CD4-positive, alpha-beta T cell treated with Interleukin-15 for 4 hours (primary cell): ENCODE data around the gene RBBP4.
"Not testable (repeated sequence)": the region's sequence is repeated elsewhere in the genome, so short reads cannot be mapped to it uniquely, and the experiment has no call there.

Source experiments
- DNase-seq: peaks from one replicate; pipeline ENCODE4 v3.0.0-alpha.2; 2020; ENCODE audit warnings: low spot score

RBBP4 gene

DNA sequence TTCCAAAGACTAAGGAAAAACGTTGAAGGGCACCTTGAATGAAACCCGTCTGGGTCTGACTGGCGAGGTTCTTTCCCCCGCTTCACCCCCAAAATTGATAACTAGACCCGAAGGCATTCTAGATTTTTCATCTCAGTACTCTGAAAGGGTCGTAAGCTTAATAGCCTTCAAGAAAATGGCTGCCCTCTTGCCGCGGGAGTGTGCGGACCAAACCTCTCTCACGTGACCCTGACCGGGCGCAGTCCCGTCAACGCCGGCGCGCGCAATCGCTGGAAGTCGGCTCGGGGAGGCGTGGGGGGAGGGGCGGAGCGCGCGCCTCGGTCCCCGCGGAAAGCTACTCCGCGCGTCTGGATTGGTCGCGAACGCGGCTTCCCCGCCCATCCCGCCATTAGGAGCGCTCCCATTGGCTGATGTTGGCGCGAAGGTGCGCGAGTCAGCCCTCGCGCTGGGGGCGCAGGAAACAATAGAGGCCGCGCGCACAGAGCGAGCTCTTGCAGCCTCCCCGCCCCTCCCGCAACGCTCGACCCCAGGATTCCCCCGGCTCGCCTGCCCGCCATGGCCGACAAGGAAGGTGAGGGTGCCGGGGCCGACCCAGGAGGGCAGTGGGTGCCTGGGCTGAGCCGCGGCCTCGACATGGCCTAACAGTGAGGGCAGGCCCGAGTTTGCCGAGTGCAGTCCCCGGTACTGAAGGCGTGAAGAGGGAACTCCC lies at the start of gene RBBP4:
Gene RBBP4 (plus strand): TSS at position 457 of the 709 bp plus-strand sequence. CDS start 99 bp downstream, at position 556.
- DNase-seq, result peak; percentile 99

DNA sequence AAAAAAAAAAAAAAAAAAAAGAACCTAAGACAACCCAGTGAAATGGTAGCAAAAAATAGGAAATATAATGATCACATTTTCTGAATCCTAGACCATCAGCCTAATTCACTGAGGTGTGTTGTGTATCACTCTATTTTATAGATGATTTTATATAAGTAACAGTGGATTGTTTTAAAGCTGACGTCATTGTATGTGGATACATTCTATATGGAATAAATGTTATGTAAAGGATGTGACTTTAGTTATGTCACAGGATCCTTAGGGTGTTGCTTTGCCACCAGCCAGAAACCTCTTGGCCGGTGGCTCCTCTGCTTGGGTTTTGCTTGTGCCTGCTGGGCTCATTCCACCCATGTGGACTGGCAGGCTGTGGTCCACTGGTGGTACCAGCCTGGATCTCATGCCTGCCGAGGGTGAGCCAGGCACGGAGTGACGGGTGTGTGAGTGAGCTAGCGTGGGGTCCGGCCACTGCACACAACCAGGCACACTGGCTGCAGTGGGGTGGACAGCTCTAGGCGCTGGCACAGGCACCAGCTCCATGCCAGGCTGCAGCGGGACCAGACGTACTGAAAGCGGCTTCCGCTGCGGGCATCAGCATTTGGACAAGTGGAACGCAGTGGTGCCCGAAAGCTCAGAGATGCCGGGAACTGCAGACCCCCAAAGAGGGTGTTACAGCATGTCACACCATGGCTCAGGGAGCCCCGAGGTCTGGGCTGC lies 45.1 kb upstream of the RBBP4 start:
- DNase-seq, result no peak

DNA sequence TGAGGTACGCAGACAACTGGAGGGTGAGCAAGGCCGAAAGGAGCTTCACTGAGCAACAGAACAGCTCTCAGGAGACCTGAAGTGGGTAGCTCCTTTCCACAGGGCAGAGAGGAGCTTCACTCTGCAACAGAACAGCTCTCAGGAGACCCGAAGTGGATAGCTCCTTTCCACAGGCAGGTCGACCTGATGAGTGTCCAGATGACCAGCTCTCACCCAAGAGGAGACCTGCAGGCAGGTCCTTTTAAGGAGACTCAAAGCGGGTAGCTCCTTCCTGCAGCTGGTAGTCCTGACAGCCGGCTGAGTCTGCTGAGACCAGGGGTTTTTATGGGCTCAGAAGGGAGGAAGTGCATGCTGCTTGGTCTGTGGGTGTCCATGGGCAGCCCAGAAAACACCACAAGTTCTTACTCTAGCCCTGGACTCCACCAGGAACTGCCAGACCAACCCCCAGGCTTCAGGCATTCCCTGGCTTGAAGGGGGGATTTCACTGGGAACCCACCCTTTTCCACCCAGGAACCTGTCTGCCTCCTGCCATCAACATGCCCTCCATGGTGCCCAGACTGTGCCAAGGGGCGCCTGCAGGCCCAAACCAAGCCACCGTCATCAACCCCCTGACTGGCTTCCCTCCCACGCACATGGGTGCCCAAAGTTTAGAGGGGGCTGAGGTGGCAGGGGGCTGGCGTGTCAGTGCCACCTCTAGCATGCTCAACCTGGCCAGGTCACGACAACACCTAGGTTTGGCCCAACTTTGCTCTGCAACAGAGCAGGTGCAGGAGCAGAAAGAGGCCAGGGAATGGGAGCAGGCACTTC lies 44.2 kb upstream of the RBBP4 start:
- DNase-seq, result no peak

DNA sequence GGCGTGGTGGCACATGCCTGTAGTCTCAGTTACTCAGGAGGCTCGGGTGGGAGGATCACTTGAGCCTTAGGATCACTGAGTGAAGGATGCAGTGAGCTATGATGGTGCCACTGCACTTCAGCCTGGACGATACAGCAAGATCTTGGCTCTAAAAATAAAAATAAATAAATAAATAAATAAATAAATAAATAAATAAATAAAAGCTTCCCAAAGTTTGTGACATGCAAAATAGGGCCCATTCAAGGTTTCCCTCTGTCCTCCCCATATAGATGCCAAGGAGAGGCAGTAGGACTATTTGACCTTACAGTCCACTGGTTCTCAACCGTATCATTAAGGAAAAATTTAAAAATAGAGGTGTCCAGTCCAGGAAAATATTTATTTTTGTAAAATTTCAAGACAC lies 41.8 kb upstream of the RBBP4 start:
- no peak for DNase-seq

DNA sequence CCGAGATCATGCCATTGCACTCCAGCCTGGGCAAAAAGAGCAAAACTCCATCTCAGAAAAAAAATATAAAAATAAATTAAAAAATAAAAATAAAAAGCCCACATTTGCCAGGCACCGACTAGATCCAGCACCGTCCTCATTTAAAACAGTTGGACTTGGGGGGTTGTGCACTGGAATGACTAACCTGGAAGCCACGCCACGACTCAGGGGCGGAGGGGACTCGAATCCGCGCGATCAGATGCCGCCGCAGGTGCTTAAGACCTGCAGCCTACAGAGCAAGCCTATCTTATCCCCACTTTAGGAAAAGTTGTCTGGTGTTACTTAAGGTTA lies 39.2 kb upstream of the RBBP4 start:
- no peak for DNase-seq

DNA sequence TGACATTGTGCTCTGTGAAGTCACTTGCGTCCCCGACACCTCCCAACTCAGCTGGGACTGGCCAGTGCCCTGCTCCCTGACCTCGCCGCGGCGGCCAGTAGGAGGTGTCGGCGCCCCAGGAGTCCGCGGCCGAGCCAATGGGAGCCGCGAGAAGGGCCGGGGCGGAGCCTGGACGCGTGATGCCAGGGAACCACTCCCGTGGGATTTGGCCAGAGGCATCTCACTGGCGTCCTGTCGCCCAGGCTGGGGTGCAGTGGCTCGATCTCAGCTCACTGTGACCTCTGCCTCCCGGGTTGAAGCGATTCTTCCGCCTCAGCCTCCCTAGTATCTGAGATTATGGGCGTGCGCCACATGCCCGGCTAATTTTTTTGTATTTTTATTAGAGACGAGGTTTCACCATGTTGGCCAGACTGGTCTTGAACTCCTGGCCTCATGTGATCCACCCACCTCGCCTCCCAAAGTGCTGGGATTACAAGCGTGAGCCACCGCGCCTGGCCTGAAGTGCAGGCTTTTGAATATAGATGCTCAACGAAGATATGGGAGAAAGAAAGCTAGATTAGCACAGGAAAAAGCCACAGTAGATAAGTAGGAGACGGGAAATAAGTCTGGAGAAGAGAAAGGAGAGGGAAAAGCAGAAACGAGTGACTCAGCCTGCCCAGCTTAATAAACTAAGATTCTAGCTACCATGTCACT lies 38.7 kb upstream of the RBBP4 start:
- peak; percentile 30 for DNase-seq

DNA sequence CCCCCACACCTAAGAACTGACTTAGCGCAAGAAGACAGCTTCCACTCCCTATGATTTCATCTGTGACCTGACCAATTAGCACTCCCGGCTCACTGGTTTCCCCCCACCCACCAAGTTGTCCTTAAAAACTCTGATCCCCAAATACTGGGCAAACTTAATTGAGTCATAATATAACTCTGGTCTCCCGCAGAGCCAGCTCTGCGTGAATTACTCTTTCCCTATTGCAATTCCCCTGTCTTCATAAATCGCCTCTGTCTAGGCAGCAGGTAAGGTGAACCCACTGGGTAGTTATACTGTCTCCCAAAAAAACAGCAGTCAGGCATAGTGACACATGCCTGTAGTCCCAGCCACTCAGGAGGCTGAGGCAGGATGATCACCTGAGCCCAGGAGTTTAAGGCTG lies 37.5 kb upstream of the RBBP4 start:
- DNase-seq, result no peak

DNA sequence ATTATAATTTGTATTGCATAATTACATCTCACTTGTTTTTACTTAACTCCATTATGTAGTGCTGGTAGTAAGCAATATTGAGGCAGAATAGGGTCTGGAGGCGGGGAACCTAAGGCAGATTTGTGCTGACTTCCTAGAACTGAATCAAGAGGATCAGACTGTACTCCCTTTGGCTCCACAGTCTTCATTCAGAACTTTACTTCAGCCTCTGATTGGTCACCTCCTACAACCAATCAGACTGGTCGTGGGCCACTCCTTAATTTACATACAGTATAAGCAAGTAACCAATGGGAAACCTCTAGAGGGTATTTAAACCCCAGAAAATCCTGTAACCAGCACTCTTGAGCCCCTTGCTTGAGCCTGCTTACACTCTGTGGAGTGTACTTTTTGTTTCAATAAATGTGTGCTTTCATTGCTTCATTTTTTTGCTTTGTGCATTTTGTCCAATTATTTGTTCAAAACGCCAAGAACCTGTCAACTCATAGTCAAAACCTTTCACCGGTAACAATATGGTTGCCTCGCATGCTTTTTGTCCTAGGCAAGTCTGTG lies 32.3 kb upstream of the RBBP4 start:
- DNase-seq, result no peak

DNA sequence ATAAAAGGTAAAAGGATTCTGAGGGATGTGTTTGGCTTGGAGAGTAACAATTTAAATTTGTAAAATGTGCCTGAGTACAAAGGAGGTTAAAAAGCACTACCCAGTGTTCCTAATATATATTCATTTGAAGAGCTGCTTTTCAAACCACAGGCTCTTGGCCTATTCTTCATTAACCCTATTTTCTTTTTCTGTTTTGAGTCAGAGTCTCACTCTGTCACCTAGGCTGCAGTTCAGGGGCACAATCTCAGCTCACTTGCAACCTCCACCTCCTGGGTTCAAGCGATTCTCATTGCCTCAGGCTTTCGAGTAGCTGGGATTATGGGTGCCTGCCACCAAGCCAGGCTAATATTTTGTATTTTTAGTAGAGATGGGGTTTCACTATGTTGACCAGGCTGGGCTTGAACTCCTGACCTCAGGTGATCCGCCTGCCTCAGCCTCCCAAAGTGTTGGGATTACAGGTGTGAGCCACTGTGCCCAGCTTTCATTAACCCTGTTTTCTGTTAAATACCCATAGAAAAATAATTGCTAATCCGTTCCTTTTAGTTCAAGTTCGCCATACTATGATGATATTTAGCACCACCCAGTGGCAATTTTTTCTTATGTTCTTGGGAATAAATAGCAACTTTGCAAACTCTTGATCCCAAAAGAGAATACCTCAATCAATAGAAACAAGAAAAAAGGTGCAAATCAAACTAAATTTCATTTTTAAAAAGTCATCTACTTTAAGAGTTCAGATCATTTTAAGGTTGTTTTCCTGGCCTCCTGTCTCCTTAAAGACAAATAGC lies 31.1 kb upstream of the RBBP4 start:
- no peak for DNase-seq

DNA sequence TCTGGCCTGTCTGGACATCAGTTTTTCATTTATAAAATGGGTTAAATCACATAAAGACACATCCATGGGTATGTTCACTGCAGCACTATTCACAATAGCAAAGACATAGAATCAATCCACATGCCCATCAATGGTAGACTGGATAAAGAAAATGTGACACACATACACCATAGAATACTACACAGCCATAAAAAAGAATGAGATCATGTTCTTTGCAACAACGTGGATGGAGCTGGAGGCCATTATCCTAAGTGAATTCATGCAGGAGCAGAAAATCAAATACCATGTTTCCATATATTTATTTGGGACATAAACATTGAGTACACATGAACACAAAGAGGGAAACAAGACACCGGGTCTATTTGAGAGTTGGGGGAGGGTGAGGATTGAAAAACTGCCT lies 28.8 kb upstream of the RBBP4 start:
- no peak for DNase-seq

DNA sequence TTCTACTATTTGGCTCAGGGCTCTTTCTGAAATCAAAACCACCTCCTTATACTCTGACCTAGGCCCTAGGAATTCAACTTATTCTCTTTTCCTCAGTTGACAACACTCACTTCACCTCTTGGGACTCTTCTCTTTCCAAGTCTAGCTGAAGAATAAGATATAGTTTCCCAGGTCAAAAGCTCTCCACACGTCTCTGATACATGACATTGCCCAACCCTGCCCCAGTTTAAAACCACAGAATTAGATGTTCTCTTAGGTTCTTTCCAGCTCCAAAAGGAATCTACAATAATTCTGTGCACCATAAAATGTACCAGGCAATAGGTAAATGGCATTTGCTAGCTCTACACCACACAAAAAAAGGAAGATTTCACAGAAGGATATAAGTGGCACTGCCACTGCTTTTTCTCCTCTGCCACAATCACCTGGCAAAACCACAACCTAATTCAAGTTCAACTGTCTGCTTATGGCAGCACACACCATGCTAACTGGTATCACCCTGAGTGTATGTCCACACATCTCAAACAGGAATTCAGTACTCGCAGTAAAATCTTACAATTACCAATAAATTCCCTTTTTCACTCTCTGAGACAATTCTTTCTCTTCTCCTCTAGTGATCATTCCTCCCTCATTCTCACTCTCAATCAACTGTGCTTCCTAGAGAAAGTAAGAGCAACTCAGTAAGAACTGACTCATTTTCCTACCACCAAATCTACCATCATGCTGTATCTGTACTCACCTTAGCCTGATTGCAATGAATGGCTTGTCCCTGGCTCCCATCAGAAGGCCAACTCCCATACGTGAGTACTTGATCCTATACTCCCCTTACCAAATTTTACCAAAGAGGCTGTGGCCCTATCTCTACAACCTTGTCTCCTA lies 28.0 kb upstream of the RBBP4 start:
- no peak for DNase-seq

DNA sequence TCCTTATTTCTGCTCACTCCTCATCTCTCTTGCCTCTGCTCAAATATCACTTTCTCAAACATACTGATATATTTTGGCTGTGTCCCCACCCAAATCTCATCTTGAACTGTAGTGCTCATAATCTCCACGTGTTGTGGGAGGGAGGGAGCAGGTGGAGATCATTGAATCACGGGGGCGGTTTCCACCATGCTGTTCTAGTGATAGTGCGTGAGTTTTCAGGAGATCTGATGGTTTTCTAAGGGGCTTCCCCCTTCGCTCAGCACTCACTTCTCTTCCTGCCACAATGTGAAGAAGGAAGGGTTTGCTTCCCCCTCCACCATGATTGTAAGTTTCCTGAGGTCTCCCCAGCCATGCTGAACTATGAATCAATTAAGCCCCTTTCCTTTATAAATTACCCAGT lies 27.2 kb upstream of the RBBP4 start:
- no peak for DNase-seq

DNA sequence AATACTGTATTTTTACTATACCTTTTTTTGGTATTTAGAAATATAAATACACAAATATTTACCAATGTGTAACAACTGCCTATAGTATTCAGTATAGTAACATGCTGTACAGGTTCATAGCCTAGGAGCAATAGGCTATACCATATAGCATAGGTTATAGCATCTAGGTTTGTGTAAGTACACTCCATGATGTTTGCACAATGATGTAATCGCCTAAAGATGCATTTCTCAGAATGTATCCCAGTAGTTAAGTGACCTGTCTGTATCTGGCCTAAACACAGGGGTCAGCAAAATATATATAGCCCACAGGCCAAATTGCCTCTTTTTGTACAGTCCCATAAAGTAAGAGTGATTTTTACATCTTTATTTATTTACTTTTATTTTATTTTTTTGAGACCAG lies 24.8 kb upstream of the RBBP4 start:
- DNase-seq, result no peak

DNA sequence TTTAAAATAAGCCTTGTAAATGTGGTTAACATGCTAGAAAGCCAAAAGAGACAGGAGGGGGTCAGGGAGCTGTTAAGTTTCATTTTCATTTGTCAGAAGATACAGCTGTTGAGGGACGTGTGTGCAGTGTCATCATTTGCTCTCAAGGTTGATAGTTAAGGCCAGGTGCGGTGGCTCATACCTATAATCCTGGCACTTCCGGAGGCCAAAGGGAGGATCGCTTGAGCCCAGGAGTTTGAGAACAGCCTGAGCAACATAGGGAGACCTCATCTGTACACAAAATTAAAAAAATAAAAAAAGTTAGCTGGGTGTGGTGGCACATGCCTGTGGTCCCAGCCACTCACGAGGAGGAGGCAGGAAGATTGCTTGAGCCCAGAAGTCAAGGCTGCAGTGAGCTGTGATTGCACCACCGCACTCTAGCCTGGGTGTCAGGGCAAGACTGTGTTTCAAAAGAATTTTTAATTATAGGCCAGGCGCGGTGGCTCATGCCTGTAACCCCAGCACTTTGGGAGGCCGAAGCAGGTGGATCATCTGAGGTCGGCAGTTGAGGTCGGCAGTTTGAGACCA lies 23.3 kb upstream of the RBBP4 start:
- peak; percentile 22 for DNase-seq

DNA sequence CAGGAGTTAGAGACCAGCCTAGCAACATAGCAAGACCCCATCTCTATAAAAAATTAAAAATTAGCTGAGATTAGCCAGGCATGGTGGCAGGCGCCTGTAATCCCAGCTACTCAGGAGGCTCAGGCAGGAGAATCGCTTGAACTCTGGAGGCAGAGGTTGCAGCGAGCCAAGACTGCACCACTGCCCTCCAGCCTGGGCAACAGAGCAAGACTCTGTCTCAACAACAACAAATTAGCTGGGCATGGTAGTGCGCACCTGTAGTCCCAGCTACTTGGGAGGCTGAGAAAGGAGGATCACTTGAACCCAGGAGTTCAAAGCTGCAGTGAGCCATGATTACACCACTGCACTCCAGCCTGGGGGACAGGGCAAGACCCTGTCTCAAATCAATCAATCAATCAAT lies 20.8 kb upstream of the RBBP4 start:
- DNase-seq, result not testable (repeated sequence)

DNA sequence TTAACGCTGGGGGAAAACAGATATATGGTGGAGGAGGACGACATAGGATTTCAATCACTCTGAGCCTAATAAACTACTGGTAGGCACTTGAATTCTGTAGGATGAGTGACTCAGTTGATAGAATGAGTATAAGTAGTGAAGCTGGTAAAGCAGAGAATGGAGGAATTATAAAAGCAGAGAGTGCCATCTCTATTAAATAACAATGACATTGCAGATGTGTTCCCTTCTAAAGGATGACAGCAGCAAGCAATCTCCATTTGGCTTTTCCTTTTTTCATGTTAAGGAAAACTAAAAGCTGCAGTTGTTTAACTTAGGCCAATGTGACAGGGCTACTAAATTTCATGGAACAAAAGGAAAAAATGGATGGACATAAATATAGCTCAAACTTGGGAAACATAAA lies 18.2 kb upstream of the RBBP4 start:
- no peak for DNase-seq

DNA sequence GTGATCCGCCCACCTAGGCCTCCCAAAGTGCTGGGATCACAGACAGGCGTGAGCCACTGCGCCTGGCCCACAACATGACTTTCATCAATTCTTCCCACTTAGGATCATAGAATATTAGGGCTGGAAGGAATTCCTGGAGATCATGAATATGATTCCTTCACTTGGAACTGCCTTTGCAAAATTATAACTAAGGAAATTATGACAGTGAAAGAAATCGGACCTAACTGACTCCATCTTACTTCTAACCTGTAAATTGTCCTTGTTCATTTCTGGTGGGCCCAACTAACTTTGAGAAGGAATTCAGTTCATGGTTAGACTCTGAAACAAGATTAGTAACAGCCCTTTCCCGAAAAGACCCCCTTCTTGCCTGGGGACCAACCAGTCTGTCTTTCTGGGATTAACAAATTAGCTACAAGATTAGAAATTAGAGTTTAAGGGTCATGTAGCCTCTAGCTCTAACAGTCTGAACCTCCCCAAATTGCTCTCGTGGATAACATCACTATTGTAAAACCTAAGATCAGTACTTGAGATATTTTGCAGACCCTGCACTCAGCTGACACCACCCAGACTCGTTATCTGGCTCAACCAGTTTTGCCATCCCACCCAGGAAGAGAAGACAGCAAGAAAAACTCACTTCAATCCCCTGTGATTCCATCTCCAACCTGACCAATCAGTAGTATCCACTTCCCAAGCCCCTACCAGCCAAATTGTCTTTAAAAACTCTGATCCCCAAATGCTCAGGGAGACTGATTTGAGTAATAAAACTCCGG lies 15.3 kb upstream of the RBBP4 start:
- no peak for DNase-seq

DNA sequence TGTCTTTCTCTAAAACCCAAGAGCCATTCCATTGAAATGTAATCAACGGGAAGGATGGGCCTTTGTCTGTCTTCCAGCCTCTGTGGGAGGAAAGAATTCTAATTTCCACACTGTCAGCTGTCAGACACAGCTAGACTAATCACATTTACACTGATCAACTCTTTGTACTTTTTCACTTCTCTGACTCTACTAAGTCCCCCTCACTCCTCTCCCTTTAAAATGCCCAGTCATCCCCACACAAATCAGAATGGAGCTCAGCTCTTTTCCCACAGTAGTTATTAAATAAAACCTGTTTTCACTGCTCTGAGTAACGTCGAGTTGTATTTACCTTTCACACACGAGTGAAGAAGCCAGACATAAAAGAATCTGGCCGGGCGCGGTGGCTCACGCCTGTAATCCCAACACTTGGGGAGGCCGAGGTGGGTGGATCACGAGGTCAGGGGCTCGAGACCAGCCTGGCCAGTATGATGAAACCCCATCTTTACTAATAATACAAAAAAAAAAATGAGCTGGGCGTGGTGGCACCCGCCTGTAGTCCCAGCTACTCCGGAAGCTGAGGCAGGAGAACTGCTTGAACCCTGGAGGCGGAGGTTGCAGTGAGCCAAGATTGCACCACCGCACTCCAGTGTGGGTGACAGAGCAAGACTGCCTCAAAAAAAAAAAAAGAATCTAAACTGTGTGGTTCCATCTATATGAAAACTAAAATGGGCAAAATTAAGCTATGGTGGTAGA lies 13.9 kb upstream of the RBBP4 start:
- DNase-seq, result no peak
